CD8-positive, alpha-beta memory T cell (primary cell): Measurements from ENCODE around the gene SDSL. TPM values are rescaled to one million over a fixed set of nuclear protein-coding genes. Genes with fewer than 3 reads are reported as not detected.
A peak's percentile ranks its signal among the peaks of the same experiment; 100 is the strongest.

Experiments used
- CTCF ChIA-PET: fragments of 350-600 bp; sonication (Branson Sonifier 250); formaldehyde crosslinking; loops from one replicate; lab custom pipeline; 2021; ENCODE audit warnings: antibody characterized with exemption; lab: Charles Lee
- POLR2A ChIA-PET: fragments of 350-600 bp; sonication (Branson Sonifier 250); formaldehyde crosslinking; loops from one replicate; lab custom pipeline; 2021; ENCODE audit warnings: antibody characterized with exemption; lab: Charles Lee
- DNase-seq, 5 donors: peaks; one replicate each; pipeline versions ENCODE4 v3.0.0 to v3.0.0-alpha.2; 2020 to 2022; ENCODE audit warnings: mixed read lengths in 1 of 5
- H3K27ac ChIP-seq: one replicate; pipeline ENCODE4 v1.7.0; 2013; ENCODE audit warnings: low read depth, mild to moderate bottlenecking, low read length, moderate library complexity
- H3K27me3 ChIP-seq: 2 replicates; pipeline ENCODE4 v1.7.0; 2013; ENCODE audit warnings: low read length, mild to moderate bottlenecking; ENCODE audit not compliant: insufficient read depth, poor library complexity, severe bottlenecking
- H3K36me3 ChIP-seq: 2 replicates; pipeline ENCODE4 v1.7.0; 2013; ENCODE audit warnings: mild to moderate bottlenecking, low read length, moderate library complexity; ENCODE audit not compliant: insufficient read depth
- H3K4me1 ChIP-seq: 2 replicates; pipeline ENCODE4 v1.7.0; 2013; ENCODE audit warnings: mild to moderate bottlenecking, low read length, moderate library complexity; ENCODE audit not compliant: insufficient read depth
- H3K4me3 ChIP-seq: 2 replicates; pipeline ENCODE4 v1.7.0; 2013; ENCODE audit warnings: mild to moderate bottlenecking, low read length
- H3K9me3 ChIP-seq: 2 replicates; pipeline ENCODE4 v1.7.0; 2013; ENCODE audit warnings: mild to moderate bottlenecking, low read length
- H3K27ac Mint-ChIP-seq, 8 donors: one replicate each; pipeline ENCODE4 v1.8.0; 2020 to 2021; ENCODE audit warnings: mixed read lengths in 8 of 8, mild to moderate bottlenecking in 6 of 8, inconsistent platforms in 3 of 8, moderate library complexity in 3 of 8
- H3K27me3 Mint-ChIP-seq, 2 donors: one replicate each; pipeline ENCODE4 v1.8.0; 2020 to 2021; ENCODE audit warnings: mixed read lengths in 2 of 2, mild to moderate bottlenecking in 1 of 2, moderate library complexity in 1 of 2
- H3K36me3 Mint-ChIP-seq, 3 donors: one replicate each; pipeline ENCODE4 v1.8.0; 2020 to 2021; ENCODE audit warnings: mixed read lengths in 3 of 3, inconsistent platforms in 1 of 3, mild to moderate bottlenecking in 1 of 3
- H3K4me1 Mint-ChIP-seq, 3 donors: one replicate each; pipeline ENCODE4 v1.8.0; 2020 to 2021; ENCODE audit warnings: mixed read lengths in 3 of 3, inconsistent platforms in 1 of 3, mild to moderate bottlenecking in 1 of 3
- H3K4me3 Mint-ChIP-seq, 7 donors: one replicate each; pipeline ENCODE4 v1.8.0; 2020 to 2021; ENCODE audit warnings: mixed read lengths in 7 of 7, mild to moderate bottlenecking in 6 of 7, moderate library complexity in 4 of 7, inconsistent platforms in 2 of 7
- H3K9me3 Mint-ChIP-seq, 5 donors: one replicate each; pipeline ENCODE4 v1.8.0; 2020 to 2022; ENCODE audit warnings: mixed read lengths in 5 of 5, mild to moderate bottlenecking in 3 of 5, moderate library complexity in 2 of 5, inconsistent platforms in 1 of 5
- polyA plus RNA-seq: library from polyadenylated mRNA; unstranded; fragments of 300-500 nt; fragmentation: Illumina TruSeq; gene quantifications from one replicate; pipeline ENCODE4 v1.2.3, GENCODE V29; 2021
- total RNA-seq, 2 experiments: library from RNA; stranded (reverse); gene quantifications; one replicate each; pipeline ENCODE4 v1.2.3, GENCODE V29; 2021

Gene SDSL
- total and polyA plus RNA-seq, 3 experiments from 2014 or later, result 0.20 to 0.24 TPM; not detected in 1

DNA sequence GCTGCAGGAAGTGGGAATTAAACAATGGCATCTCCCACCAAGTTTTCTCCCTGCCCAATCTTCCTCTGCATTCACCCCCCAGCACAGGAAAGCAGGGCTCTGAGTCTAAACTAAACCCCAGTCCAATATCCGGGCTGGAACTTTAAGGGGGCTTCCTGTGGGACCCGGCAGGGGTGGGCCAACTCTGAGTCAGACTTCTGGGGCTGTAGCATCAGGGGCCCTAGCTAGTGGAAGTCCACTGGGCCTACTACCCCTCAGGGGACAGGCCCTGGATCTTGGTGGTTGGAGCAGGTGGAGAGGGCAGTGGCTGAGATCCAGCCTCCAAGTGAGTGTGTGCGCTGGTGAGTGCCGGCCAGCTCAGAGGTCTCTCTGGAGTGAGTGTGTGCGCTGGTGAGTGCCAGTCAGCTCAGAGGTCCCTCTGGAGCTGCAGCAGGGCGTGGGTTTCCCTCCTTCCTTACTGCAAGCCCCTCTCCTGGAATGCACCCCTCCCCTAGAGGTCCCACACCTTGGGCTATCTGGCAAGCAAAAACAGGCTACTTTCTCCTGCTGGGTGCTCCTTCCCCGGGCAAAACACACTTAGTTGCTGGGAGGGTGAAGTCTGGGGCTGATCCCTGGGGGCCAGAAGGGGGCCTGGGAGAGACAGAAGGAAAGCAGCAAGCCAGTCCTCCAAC lies 55.1 kb downstream of the SDSL start:
- peaks cover 15 to 27% (median 23%) of the 10 kb centered on the region in 3 donors for H3K4me1 Mint-ChIP-seq
- POLR2A ChIA-PET, result no interaction called here
- Histone ChIP-seq H3K4me1 (peaks cover 5% of the 10 kb centered on the region), H3K36me3 (no peaks in the 10 kb centered on the region), H3K27me3 (peaks cover 45% of the 10 kb centered on the region), H3K4me3 (no peak overlapping the region), H3K27ac (no peak overlapping the region), H3K9me3 (no peaks in the 10 kb centered on the region)
- H3K27me3 Mint-ChIP-seq, result peaks cover 72 to 88% of the 10 kb centered on the region in 2 donors
- H3K36me3 Mint-ChIP-seq, result no peaks in the 10 kb centered on the region
- H3K9me3 Mint-ChIP-seq, result peaks cover 0 to 20% (median 4%) of the 10 kb centered on the region in 5 donors
- no peak overlapping the region for H3K27ac Mint-ChIP-seq
- CTCF ChIA-PET, result no interaction called here
- H3K4me3 Mint-ChIP-seq, result no peak overlapping the region
- no peak for DNase-seq

DNA sequence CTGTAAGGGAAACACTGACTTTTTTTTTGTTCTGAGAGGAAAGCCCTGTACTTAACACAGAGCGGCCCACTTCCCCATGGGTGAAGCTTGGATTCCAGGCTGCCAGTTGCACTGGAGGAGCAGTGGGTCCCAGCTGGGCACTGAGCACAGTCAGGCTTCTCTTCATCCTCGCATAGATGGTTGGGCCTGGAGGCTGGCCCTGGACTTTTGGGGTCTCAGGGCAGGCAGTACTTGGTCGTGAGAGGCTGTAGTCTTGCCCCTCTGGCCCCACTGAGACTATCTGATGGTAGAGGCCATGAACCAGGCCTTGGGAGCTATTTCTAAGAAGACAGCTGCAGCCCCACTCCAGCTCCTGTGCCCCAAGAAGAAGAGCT lies 55.6 kb downstream of the SDSL start:
- H3K4me3 Mint-ChIP-seq, result no peak overlapping the region
- no peak for DNase-seq
- no peak overlapping the region for H3K4me3 ChIP-seq
- H3K27ac ChIP-seq, result no peak overlapping the region
- peaks cover 0 to 20% (median 4%) of the 10 kb centered on the region in 5 donors for H3K9me3 Mint-ChIP-seq
- ChIA-PET POLR2A (no interaction called here), CTCF (no interaction called here)
- H3K36me3 ChIP-seq, result no peaks in the 10 kb centered on the region
- peaks cover 75 to 89% of the 10 kb centered on the region in 2 donors for H3K27me3 Mint-ChIP-seq
- H3K27me3 ChIP-seq, result peaks cover 45% of the 10 kb centered on the region
- peaks cover 5% of the 10 kb centered on the region for H3K4me1 ChIP-seq
- H3K27ac Mint-ChIP-seq, result no peak overlapping the region
- no peaks in the 10 kb centered on the region for H3K36me3 Mint-ChIP-seq
- H3K9me3 ChIP-seq, result no peaks in the 10 kb centered on the region
- H3K4me1 Mint-ChIP-seq, result peaks cover 15 to 27% (median 23%) of the 10 kb centered on the region in 3 donors

DNA sequence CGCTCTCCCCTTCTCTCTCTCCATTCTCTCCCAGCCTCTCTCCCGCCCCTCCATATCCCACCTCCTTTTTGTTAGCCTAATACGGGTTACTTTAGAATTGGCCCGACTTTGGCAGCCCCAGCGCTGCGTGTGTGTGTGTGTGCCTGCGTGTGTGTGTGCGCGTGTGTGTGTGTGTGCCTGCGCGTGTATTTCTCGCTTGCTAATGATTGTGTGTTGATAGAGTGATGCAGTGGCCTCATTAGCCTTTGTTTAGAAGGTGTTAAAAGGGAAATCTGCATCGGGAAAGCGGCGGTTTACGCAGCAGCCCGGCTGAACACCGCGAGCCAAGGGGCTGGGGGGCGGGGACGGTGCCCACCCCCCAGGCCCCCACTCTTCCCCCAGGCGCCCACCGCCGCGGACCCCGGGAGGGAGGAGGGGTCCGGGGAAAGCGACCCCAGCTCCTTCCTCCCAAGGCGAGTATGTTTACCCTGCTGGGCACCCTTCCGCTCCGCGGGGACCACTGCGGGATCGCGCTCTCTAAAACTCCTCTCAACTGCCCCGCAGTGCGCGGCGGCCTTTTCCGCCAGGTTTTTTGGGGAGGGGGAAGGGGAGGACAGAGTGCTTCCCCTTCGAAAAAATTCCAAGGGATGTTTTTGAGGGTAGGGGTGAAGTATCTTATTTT lies 56.3 kb downstream of the SDSL start:
- H3K27ac Mint-ChIP-seq, result no peak overlapping the region
- H3K27ac ChIP-seq, result no peak overlapping the region

DNA sequence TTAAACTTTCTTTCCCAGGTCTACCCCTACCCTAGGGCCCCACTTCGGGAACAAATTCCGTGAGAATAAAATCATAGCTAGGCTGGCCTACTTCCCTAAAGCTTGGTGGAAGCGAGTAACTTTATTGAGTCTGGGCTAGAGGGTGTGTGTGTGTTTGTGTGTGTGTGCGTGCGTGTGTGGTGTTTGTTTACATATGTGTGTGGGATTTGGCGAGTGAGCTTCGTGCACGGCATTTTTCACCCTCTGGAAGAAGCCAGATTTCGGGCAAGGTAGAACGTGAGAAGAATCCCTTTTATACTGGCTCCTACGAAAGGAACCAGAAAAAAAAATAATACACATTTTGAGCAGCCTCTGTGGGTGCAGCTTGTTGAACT lies 57.0 kb downstream of the SDSL start:
- Histone ChIP-seq H3K4me3 (no peak overlapping the region), H3K27ac (no peak overlapping the region), H3K9me3 (no peaks in the 10 kb centered on the region), H3K27me3 (peaks cover 41% of the 10 kb centered on the region), H3K4me1 (peaks cover 5% of the 10 kb centered on the region), H3K36me3 (no peaks in the 10 kb centered on the region)
- CTCF ChIA-PET, result no interaction called here
- Mint-ChIP-seq H3K27me3 (peaks cover 75 to 89% of the 10 kb centered on the region in 2 donors), H3K4me3 (no peak overlapping the region), H3K27ac (peak overlapping the region in 1 of 8 donors; percentile 6), H3K4me1 (peaks cover 10 to 24% (median 15%) of the 10 kb centered on the region in 3 donors), H3K36me3 (no peaks in the 10 kb centered on the region), H3K9me3 (peaks cover 0 to 20% (median 4%) of the 10 kb centered on the region in 5 donors)
- DNase-seq, result no peak
- POLR2A ChIA-PET, result no interaction called here

More for the DNA sequence above, 56.3 kb downstream of the SDSL start:
- ChIA-PET CTCF (no interaction called here), POLR2A (no interaction called here)
- Mint-ChIP-seq H3K4me3 (no peak overlapping the region), H3K4me1 (peaks cover 12 to 27% (median 19%) of the 10 kb centered on the region in 3 donors), H3K9me3 (peaks cover 0 to 20% (median 4%) of the 10 kb centered on the region in 5 donors), H3K27me3 (peaks cover 74 to 89% of the 10 kb centered on the region in 2 donors), H3K36me3 (no peaks in the 10 kb centered on the region)
- Histone ChIP-seq H3K4me3 (no peak overlapping the region), H3K36me3 (no peaks in the 10 kb centered on the region), H3K27me3 (peaks cover 45% of the 10 kb centered on the region), H3K4me1 (peaks cover 5% of the 10 kb centered on the region), H3K9me3 (no peaks in the 10 kb centered on the region)
- DNase-seq, result no peak

- Histone ChIP-seq H3K36me3 (no peaks in the 10 kb centered on the region), H3K27ac (no peak overlapping the region), H3K27me3 (peaks cover 35% of the 10 kb centered on the region), H3K9me3 (no peaks in the 10 kb centered on the region), H3K4me3 (no peak overlapping the region), H3K4me1 (no peaks in the 10 kb centered on the region)
- CTCF ChIA-PET, result no interaction called here
- H3K4me3 Mint-ChIP-seq, result peak overlapping the region in 1 of 7 donors; percentile 5
- peaks cover 73 to 89% of the 10 kb centered on the region in 2 donors for H3K27me3 Mint-ChIP-seq
- peak overlapping the region in 1 of 8 donors; percentile 62 for H3K27ac Mint-ChIP-seq
- no peak for DNase-seq
- no peaks in the 10 kb centered on the region for H3K36me3 Mint-ChIP-seq
- peaks cover 0 to 20% (median 4%) of the 10 kb centered on the region in 5 donors for H3K9me3 Mint-ChIP-seq
- POLR2A ChIA-PET, result no interaction called here
- peaks cover 5 to 19% (median 9%) of the 10 kb centered on the region in 3 donors for H3K4me1 Mint-ChIP-seq
Measured at GRCh38 chr12:113479590-113480335, 57.6 kb downstream of the SDSL start.

DNA sequence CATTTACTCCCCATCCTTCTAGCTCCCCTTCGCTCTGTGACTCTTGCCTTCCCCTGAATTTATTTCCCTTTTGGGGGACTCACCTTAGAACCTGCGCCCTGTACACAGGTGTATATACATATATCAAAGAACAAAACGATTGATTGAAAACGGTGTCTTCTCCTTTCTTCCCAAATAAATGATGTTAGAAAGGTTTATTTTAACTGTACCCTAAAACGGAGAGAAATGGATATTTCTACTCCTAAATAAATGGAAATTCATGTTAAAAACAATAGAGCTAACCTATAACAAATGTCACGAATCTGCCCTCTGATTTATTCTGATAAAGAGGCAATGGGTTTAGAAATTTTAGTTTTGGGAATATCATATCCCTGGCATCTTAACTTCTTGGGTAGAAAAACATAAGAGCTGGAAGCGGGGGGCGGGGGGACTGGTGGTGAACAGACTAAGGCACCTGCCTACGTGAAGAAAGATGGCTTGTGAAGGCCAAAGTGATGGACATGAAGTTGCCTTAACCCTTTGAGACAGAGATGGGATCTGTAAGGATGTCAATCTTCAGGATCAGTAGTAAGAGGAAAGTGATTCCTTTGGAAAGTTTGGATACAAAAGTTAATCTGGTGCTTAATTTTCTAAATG lies 58.3 kb downstream of the SDSL start:
- ChIA-PET CTCF (interaction anchor here (1.2 kb wide), 1 partner anchor 19 kb away, joined by 3 read pairs; no protein-coding TSS in a partner anchor), POLR2A (no interaction called here)
- no peaks in the 10 kb centered on the region for H3K36me3 Mint-ChIP-seq
- Histone ChIP-seq H3K36me3 (no peaks in the 10 kb centered on the region), H3K4me3 (no peak overlapping the region), H3K9me3 (no peaks in the 10 kb centered on the region), H3K4me1 (no peaks in the 10 kb centered on the region), H3K27ac (no peak overlapping the region), H3K27me3 (peaks cover 30% of the 10 kb centered on the region)
- DNase-seq, result no peak
- peaks cover 66 to 89% of the 10 kb centered on the region in 2 donors for H3K27me3 Mint-ChIP-seq
- peak overlapping the region in 1 of 8 donors; percentile 12 for H3K27ac Mint-ChIP-seq
- peak overlapping the region in 1 of 7 donors; percentile 5 for H3K4me3 Mint-ChIP-seq
- peaks cover 0 to 20% (median 4%) of the 10 kb centered on the region in 5 donors for H3K9me3 Mint-ChIP-seq
- peaks cover 3 to 13% (median 3%) of the 10 kb centered on the region in 3 donors for H3K4me1 Mint-ChIP-seq

DNA sequence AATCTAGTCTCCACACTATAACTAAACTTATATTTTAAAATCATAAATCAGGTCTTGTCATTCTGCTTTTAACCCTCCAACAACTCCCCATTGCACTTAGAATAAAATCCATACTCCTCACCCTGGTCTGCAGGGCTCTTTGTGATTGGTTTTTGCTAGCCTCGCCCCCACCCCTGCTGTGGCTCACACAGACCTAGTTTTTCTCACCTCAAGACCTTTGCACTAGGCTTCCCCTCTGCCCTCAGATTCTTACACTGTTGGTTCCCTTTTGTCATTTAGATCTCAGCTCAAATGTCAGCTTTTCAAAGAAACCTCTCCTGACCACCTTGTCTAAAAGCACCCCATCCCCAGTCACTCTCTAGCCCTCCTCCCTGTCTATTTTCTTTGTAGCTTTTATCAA lies 60.2 kb downstream of the SDSL start:
- Mint-ChIP-seq H3K27me3 (peaks cover 66 to 93% of the 10 kb centered on the region in 2 donors), H3K4me1 (peaks cover 3 to 13% (median 3%) of the 10 kb centered on the region in 3 donors), H3K27ac (no peak overlapping the region), H3K36me3 (no peaks in the 10 kb centered on the region), H3K4me3 (no peak overlapping the region), H3K9me3 (peaks cover 0 to 20% (median 4%) of the 10 kb centered on the region in 5 donors)
- H3K27ac ChIP-seq, result no peak overlapping the region
- H3K27me3 ChIP-seq, result peaks cover 30% of the 10 kb centered on the region
- ChIA-PET CTCF (no interaction called here), POLR2A (no interaction called here)
- H3K9me3 ChIP-seq, result no peaks in the 10 kb centered on the region
- no peaks in the 10 kb centered on the region for H3K4me1 ChIP-seq
- no peak overlapping the region for H3K4me3 ChIP-seq
- no peaks in the 10 kb centered on the region for H3K36me3 ChIP-seq
- DNase-seq, result no peak
